Panc1 (cell line): ENCODE results near the gene KIF18B.

Source experiments
- CTCF ChIP-seq: fragments of 450-650 bp; IDR thresholded peaks from 2 replicates; pipeline ENCODE4 v1.5.1; 2017; ENCODE audit warnings: mild to moderate bottlenecking
- REST ChIP-seq, 2 experiments: IDR thresholded peaks; 2 replicates each; pipeline ENCODE4 v1.6.1; 2011 to 2012; ENCODE audit warnings: low read depth in 2 of 2, control low read depth in 1 of 2, low read length in 1 of 2, mild to moderate bottlenecking in 1 of 2, moderate library complexity in 1 of 2; ENCODE audit not compliant: insufficient read depth in 1 of 2
- SIN3A ChIP-seq: IDR thresholded peaks from 2 replicates; pipeline ENCODE4 v1.6.1; 2012; ENCODE audit warnings: low read depth, mild to moderate bottlenecking, low read length, moderate library complexity, borderline replicate concordance; ENCODE audit not compliant: insufficient read depth

GRCh38 chr17:44919411-44919810 lies 28.2 kb downstream of the KIF18B start:
- TF ChIP-seq CTCF (no peak), REST (IDR thresholded peaks at IDR 0.05; ENCODE audit: insufficient read depth in 1 of 2, low read depth in 2 of 2, low read length in 1 of 2) (no peak), SIN3A (no peak)
